Loucy (cell line): Measurements from ENCODE around the gene CTDSP1.

Experiments
- H2AFZ ChIP-seq: fragments of 200-600 bp; sonication (generic); 2 replicates; pipeline ENCODE4 v1.6.0; 2016; ENCODE audit warnings: antibody characterized with exemption, mild to moderate bottlenecking, low read length, moderate library complexity
- H3F3A ChIP-seq: fragments of 200-600 bp; 2 replicates; pipeline ENCODE4 v1.6.0; 2016; ENCODE audit warnings: antibody characterized with exemption, low read depth, mild to moderate bottlenecking
- H3K27me3 ChIP-seq: fragments of 200-600 bp; sonication (generic); 2 replicates; pipeline ENCODE4 v1.6.1; 2014; ENCODE audit warnings: low read length, mild to moderate bottlenecking; ENCODE audit not compliant: insufficient read depth, poor library complexity, severe bottlenecking
- H3K36me3 ChIP-seq: fragments of 200-600 bp; sonication (generic); 2 replicates; pipeline ENCODE4 v1.6.1; 2016; ENCODE audit warnings: low read length; ENCODE audit not compliant: insufficient read depth
- H3K4me1 ChIP-seq: fragments of 200-600 bp; sonication (generic); 2 replicates; pipeline ENCODE4 v1.5.1; 2014; ENCODE audit warnings: low read length, mild to moderate bottlenecking; ENCODE audit not compliant: insufficient read depth, poor library complexity, severe bottlenecking
- H3K4me2 ChIP-seq: fragments of 200-600 bp; sonication (generic); 2 replicates; pipeline ENCODE4 v1.6.0; 2014; ENCODE audit warnings: antibody characterized with exemption, low read length, low read depth, mild to moderate bottlenecking; ENCODE audit not compliant: poor library complexity, severe bottlenecking
- H3K4me3 ChIP-seq: fragments of 200-600 bp; sonication (generic); 2 replicates; pipeline ENCODE4 v1.5.1; 2014; ENCODE audit warnings: low read length, mild to moderate bottlenecking, mixed read lengths; ENCODE audit not compliant: poor library complexity, severe bottlenecking
- H3K79me2 ChIP-seq: fragments of 200-600 bp; sonication (generic); 2 replicates; pipeline ENCODE4 v1.6.1; 2014; ENCODE audit warnings: low read length; ENCODE audit not compliant: insufficient read depth
- H3K9ac ChIP-seq: fragments of 200-600 bp; sonication (generic); 2 replicates; pipeline ENCODE4 v1.6.0; 2014; ENCODE audit warnings: mild to moderate bottlenecking, low read depth, low read length, moderate library complexity; ENCODE audit not compliant: poor library complexity, severe bottlenecking
- H3K9me2 ChIP-seq: fragments of 200-600 bp; sonication (generic); replicated peaks from 2 replicates; pipeline ENCODE4 v1.6.1; 2016; ENCODE audit warnings: low read depth, low read length, mixed read lengths
- H3K9me3 ChIP-seq: fragments of 200-600 bp; sonication (generic); 2 replicates; pipeline ENCODE4 v1.6.1; 2014; ENCODE audit warnings: mild to moderate bottlenecking, antibody characterized with exemption, low read length, low read depth; ENCODE audit not compliant: insufficient read depth
- H4K20me1 ChIP-seq: fragments of 200-600 bp; sonication (generic); 2 replicates; pipeline ENCODE4 v1.6.0; 2014; ENCODE audit warnings: antibody characterized with exemption, low read length, mild to moderate bottlenecking; ENCODE audit not compliant: insufficient read depth, poor library complexity, severe bottlenecking
- EZH2phosphoT487 ChIP-seq: fragments of 200-600 bp; IDR thresholded peaks from 2 replicates; pipeline ENCODE4 v1.6.1; 2018; ENCODE audit warnings: antibody characterized with exemption, mild to moderate bottlenecking, moderate library complexity, borderline replicate concordance
- TF ChIP-seq, protein P1 (sequence below): fragments of 200-600 bp; sonication (generic); conservative IDR thresholded peaks from 2 replicates; pipeline ENCODE4 v1.5.1; 2014; ENCODE audit warnings: mild to moderate bottlenecking, antibody characterized with exemption, low read length

CTDSP1 gene

DNA sequence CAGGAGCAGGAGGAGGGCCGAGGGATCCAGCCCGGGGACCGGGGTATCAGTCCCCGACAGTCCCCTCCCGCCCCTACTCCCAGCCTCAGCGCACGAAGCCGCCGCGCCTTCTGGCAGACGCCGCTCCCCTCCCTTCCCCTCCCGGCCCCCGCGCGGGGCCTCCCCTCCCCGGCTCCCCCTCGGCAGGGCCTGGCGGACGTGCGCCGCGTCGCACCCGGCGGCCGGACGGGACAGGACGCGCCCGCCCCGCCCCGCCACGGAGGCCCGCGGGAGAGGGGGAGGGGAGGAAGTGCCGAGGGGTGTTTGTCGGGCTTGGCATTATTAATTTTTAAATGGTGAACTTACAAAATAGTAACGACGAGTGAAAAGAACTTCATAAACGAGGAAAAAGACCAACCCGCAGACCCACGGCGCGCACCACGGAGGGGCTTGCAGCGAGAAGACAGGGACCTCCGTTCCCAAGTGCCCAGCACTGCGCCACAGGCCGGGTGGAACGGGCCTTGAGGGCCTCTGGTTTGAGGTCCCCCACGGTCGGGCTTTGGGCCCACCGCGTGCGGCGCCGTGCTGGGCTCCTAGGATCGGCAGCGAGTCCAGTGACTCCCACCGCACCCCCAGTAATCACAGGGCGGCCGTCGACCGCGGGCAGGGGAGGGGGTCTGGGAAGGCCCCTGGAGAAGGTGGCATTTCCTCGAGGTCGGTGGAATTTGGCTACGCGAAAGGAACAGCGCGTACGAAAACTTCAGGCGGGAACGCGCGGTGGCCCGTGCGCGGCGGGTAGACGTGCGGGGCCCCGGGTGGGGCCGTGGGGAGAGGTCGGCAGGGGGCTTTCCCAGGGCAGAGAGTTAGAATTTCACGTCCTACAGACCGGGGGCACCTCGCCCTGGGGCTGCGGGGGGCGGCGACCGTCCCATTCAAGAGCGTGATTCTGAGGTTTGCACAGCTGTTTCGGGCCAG is 954 bp upstream of the CTDSP1 start:
- Histone ChIP-seq H2AFZ (peak overlapping the region; percentile 32), H3F3A (0 out of 2 replicates have a peak, but pooled peaks cover 2% of the 10 kb centered on the region), H3K4me2 (peak overlapping the region; percentile 74), H3K9me2 (no peaks in the 10 kb centered on the region), H3K79me2 (peaks cover 56% of the 10 kb centered on the region), H3K27me3 (no peaks in the 10 kb centered on the region), H3K4me3 (peak overlapping the region; percentile 84), H4K20me1 (peaks cover 26% of the 10 kb centered on the region), H3K4me1 (peaks cover 47% of the 10 kb centered on the region), H3K9ac (peak overlapping the region; percentile 83), H3K36me3 (peaks cover 14% of the 10 kb centered on the region; the same call in 1 of the 2 replicates), H3K9me3 (no peaks in the 10 kb centered on the region)
- TF ChIP-seq, protein P1, sequence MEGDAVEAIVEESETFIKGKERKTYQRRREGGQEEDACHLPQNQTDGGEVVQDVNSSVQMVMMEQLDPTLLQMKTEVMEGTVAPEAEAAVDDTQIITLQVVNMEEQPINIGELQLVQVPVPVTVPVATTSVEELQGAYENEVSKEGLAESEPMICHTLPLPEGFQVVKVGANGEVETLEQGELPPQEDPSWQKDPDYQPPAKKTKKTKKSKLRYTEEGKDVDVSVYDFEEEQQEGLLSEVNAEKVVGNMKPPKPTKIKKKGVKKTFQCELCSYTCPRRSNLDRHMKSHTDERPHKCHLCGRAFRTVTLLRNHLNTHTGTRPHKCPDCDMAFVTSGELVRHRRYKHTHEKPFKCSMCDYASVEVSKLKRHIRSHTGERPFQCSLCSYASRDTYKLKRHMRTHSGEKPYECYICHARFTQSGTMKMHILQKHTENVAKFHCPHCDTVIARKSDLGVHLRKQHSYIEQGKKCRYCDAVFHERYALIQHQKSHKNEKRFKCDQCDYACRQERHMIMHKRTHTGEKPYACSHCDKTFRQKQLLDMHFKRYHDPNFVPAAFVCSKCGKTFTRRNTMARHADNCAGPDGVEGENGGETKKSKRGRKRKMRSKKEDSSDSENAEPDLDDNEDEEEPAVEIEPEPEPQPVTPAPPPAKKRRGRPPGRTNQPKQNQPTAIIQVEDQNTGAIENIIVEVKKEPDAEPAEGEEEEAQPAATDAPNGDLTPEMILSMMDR, result no peak
- TF ChIP-seq EZH2phosphoT487, result no peak

- H2AFZ ChIP-seq, result 0 out of 2 replicates have a peak overlapping the region, but pooled peaks have one; percentile 29
- peaks cover 68% of the 10 kb centered on the region for H3K79me2 ChIP-seq
- H3K36me3 ChIP-seq, result peaks cover 22% of the 10 kb centered on the region; the same call in 1 of the 2 replicates
- H3K9ac ChIP-seq, result peak overlapping the region; percentile 95
- 0 out of 2 replicates have a peak, but pooled peaks cover 2% of the 10 kb centered on the region for H3F3A ChIP-seq
- H3K4me3 ChIP-seq, result peak overlapping the region; percentile 84
- H3K4me2 ChIP-seq, result peak overlapping the region; percentile 85
- peaks cover 26% of the 10 kb centered on the region for H4K20me1 ChIP-seq
- H3K27me3 ChIP-seq, result no peaks in the 10 kb centered on the region
- peaks cover 43% of the 10 kb centered on the region for H3K4me1 ChIP-seq
- H3K9me2 ChIP-seq, result no peaks in the 10 kb centered on the region
- TF ChIP-seq EZH2phosphoT487, result no peak
- H3K9me3 ChIP-seq, result no peaks in the 10 kb centered on the region
These were observed 680 bp downstream of the CTDSP1 start for GRCh38 chr2:218400167-218400929.

DNA sequence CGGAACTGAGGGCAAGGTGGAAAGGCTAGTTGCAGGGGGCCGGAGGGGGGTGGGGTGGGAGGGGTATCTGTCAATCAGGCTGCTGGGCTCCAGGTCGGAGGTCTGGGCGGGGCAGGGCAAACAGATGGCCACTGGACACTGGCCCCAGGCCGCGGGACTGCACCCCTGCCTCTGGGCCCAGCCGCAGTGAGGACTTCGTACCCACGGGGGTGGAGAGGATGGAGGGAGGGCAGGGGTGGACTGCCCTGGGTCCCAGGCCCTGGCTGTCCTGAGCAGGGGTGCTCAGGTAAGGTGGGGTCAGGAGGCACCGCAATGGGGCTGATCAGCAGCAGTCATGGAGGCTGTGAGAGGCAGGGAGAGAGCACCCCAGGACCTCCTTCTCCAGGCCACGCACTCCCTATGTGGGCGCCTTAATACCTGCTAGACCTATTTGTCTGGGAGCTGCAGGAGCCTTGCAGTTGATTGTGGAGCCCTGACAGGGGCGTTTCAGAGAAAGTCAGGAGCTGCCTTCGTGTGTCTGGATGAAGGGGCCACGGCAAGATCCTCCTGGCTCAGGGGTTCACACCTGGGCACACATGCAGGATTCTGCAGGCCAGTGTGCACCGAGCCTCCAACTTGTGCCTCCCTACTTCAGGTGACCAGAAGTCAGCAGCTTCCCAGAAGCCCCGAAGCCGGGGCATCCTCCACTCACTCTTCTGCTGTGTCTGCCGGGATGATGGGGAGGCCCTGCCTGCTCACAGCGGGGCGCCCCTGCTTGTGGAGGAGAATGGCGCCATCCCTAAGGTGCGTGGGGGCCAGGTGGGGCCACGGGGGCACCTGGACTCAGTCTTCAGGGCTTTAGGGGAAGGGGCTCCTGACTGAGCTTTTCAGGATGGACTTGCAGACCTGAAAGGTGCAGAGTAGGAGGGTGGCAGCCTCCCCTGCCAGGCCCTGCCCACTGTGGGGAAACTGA is 1.5 kb downstream of the CTDSP1 start:
- Histone ChIP-seq H3K9ac (peak overlapping the region; percentile 95), H3K4me1 (peaks cover 44% of the 10 kb centered on the region), H3K79me2 (peaks cover 68% of the 10 kb centered on the region), H3K4me3 (peak overlapping the region; percentile 84), H3K27me3 (no peaks in the 10 kb centered on the region), H3K36me3 (peaks cover 22% of the 10 kb centered on the region; the same call in 1 of the 2 replicates), H2AFZ (no peak overlapping the region), H3K4me2 (peak overlapping the region; percentile 85), H3F3A (0 out of 2 replicates have a peak, but pooled peaks cover 2% of the 10 kb centered on the region), H4K20me1 (peaks cover 26% of the 10 kb centered on the region), H3K9me2 (no peaks in the 10 kb centered on the region), H3K9me3 (no peaks in the 10 kb centered on the region)
- no peak for TF ChIP-seq EZH2phosphoT487
- TF ChIP-seq, protein P1, result no peak
